ENCODE data around the gene GARS1. TPM values are rescaled to one million over a fixed set of nuclear protein-coding genes. Genes with fewer than 3 reads are reported as not detected.
"Not testable (repeated sequence)": the region's sequence is repeated elsewhere in the genome, so short reads cannot be mapped to it uniquely, and the experiment has no call there.

Gene GARS1
- polyA plus RNA-seq, 1 experiment, result 1,118 TPM

- CTCF ChIA-PET, result no interaction called here
- TF ChIP-seq CTCF (IDR thresholded peaks at IDR 0.05; ENCODE audit: insufficient read depth, low read depth, low read length), result no peak
Observed at GRCh38 chr7:30634193-30634626, 39.5 kb downstream of the GARS1 start.

GRCh38 chr7:30634634-30635201 lies 40.0 kb downstream of the GARS1 start:
- Histone ChIP-seq H3K36me3 (ENCODE audit: control insufficient read depth, insufficient read depth, low read length) (peaks cover 26% of the 10 kb centered on the region), H3K27me3 (ENCODE audit: control insufficient read depth, insufficient read depth, low read length) (no peaks in the 10 kb centered on the region), H3K4me3 (ENCODE audit: low read depth, low read length) (no peak overlapping the region)
- DNase-seq (ENCODE audit: low read depth), result no peak
- CTCF ChIA-PET, result interaction anchor here (0.8 kb wide), 1 partner anchor 165 kb away, joined by 3 read pairs; no protein-coding TSS in a partner anchor
- POLR2A ChIA-PET, result no interaction called here
- no peak for TF ChIP-seq CTCF (IDR thresholded peaks at IDR 0.05; ENCODE audit: insufficient read depth, low read depth, low read length)

More at GRCh38 chr7:30634193-30634626, 39.5 kb downstream of the GARS1 start:
- peaks cover 26% of the 10 kb centered on the region for H3K36me3 ChIP-seq (ENCODE audit: control insufficient read depth, insufficient read depth, low read length)
- DNase-seq (ENCODE audit: low read depth), result no peak
- POLR2A ChIA-PET, result no interaction called here
- H3K27me3 ChIP-seq (ENCODE audit: control insufficient read depth, insufficient read depth, low read length), result no peaks in the 10 kb centered on the region
- no peak overlapping the region for H3K4me3 ChIP-seq (ENCODE audit: low read depth, low read length)

GRCh38 chr7:30635798-30636197 lies 41.1 kb downstream of the GARS1 start:
- H3K36me3 ChIP-seq (ENCODE audit: control insufficient read depth, insufficient read depth, low read length), result peaks cover 24% of the 10 kb centered on the region
- ChIA-PET CTCF (interaction anchor here (0.8 kb wide), 1 partner anchor 164 kb away, joined by 3 read pairs; no protein-coding TSS in a partner anchor), POLR2A (no interaction called here)
- no peaks in the 10 kb centered on the region for H3K27me3 ChIP-seq (ENCODE audit: control insufficient read depth, insufficient read depth, low read length)
- no peak for TF ChIP-seq CTCF (IDR thresholded peaks at IDR 0.05; ENCODE audit: insufficient read depth, low read depth, low read length)
- no peak overlapping the region for H3K4me3 ChIP-seq (ENCODE audit: low read depth, low read length)
- DNase-seq (ENCODE audit: low read depth), result no peak

- H3K4me3 ChIP-seq (ENCODE audit: low read depth, low read length); H3K27me3 ChIP-seq (ENCODE audit: control insufficient read depth, insufficient read depth, low read length); POLR2A ChIA-PET; H3K36me3 ChIP-seq (ENCODE audit: control insufficient read depth, insufficient read depth, low read length); CTCF ChIA-PET; DNase-seq (ENCODE audit: low read depth): not testable (repeated sequence)
Observed at GRCh38 chr7:30642322-30642721, 47.6 kb downstream of the GARS1 start.

GRCh38 chr7:30642789-30643188 lies 48.1 kb downstream of the GARS1 start:
- no peak for TF ChIP-seq CTCF (IDR thresholded peaks at IDR 0.05; ENCODE audit: insufficient read depth, low read depth, low read length)
- ChIA-PET CTCF (no interaction called here), POLR2A (no interaction called here)
- Histone ChIP-seq H3K27me3 (ENCODE audit: control insufficient read depth, insufficient read depth, low read length) (no peaks in the 10 kb centered on the region), H3K4me3 (ENCODE audit: low read depth, low read length) (no peak overlapping the region), H3K36me3 (ENCODE audit: control insufficient read depth, insufficient read depth, low read length) (peaks cover 10% of the 10 kb centered on the region)
- no peak for DNase-seq (ENCODE audit: low read depth)

Data from BJ (cell line).